ENCODE results near the gene ZNF107. TPM values are rescaled to one million over a fixed set of nuclear protein-coding genes. Genes with fewer than 3 reads are reported as not detected.

Gene ZNF107
- total and polyA plus RNA-seq, 2 of the 8 experiments (the other 6 are each of a cell fraction or from before 2014, with no cell fraction given), result 3.4 to 31.0 TPM

DNA sequence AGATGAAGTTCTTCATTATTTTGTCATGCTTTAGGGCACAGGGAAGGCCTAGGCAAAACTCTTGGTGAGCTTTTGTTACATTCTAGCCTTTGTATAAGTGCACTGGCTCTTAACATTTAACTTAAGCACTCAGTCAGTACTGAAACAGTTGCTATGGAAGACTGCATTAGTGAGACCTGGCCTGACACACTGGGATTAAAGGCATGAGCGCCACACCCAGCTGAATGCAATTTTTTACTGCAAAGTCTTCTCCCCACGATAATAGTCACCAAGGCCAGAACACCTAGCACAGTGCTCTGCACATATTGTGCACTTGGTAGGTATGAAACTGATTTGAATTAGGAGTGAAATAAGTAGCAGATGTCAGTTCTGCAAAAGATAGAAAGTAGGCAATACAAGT is 87.1 kb downstream of the ZNF107 start (continued):
- TF ChIP-seq SRF (IDR thresholded peaks at IDR 0.05; ENCODE audit: low read depth, low read length), result no peak
